Motor neuron (in vitro differentiated cells): ENCODE data around the gene CEP120. TPM values are rescaled to one million over a fixed set of nuclear protein-coding genes. Genes with fewer than 3 reads are reported as not detected.

Source experiments
- ATAC-seq, 8 experiments: fragments of 200-7000 bp; cut with Tn5 transposase; replicated peaks in 6 of 8; 2 replicates each; pipeline ENCODE4 v1.8.0; 2021; ENCODE audit warnings: mild to moderate bottlenecking in 8 of 8, moderate library complexity in 8 of 8
- H3K27ac ChIP-seq, 2 donors: fragments of 250-450 bp; sonication (Bioruptor Pico); 2 replicates each; pipeline ENCODE4 v1.9.0; 2021; ENCODE audit warnings: antibody characterized with exemption in 2 of 2, mild to moderate bottlenecking in 2 of 2, moderate library complexity in 1 of 2
- H3K4me1 ChIP-seq, 2 donors: fragments of 250-450 bp; sonication (Bioruptor Pico); replicated peaks in 1 of 2; 2 replicates each; pipeline ENCODE4 v1.6.1; 2021; ENCODE audit warnings: antibody characterized with exemption in 2 of 2, mild to moderate bottlenecking in 2 of 2, moderate library complexity in 1 of 2
- H3K4me3 ChIP-seq, 5 donors: fragments of 250-450 bp; sonication (Bioruptor Pico); 2 replicates each; pipeline ENCODE4 v1.9.0; 2021; ENCODE audit warnings: antibody characterized with exemption in 5 of 5, mild to moderate bottlenecking in 5 of 5, moderate library complexity in 4 of 5
- WGBS, 10 experiments: fragments of 450-650 bp; shearing (Covaris generic); methylation state at CpG; one replicate each; pipeline ENCODE4 v1.0.0; 2022; 5-methylcytosine and 5-hydroxymethylcytosine counted together
- in situ Hi-C, 9 experiments: fragments of 400-800 bp; cut with MboI; loops; one replicate each; pipeline ENCODE4 v1.15.0; 2021; ENCODE audit warnings: low sequenced_read_pairs in 9 of 9, low pct_unique_long_range_greater_than_20kb in 2 of 9; ENCODE audit not compliant: unreplicated experiment in 9 of 9
- total RNA-seq, 8 experiments: library from RNA; unstranded; fragments of 300-600 nt; gene quantifications; 2 replicates each; pipeline versions ENCODE4 v1.2.3 to v1.2.4, GENCODE V29; 2022

The CEP120 gene
- total RNA-seq, 8 experiments from 2014 or later: 13.7 to 28.3 (median 19.0) TPM

DNA sequence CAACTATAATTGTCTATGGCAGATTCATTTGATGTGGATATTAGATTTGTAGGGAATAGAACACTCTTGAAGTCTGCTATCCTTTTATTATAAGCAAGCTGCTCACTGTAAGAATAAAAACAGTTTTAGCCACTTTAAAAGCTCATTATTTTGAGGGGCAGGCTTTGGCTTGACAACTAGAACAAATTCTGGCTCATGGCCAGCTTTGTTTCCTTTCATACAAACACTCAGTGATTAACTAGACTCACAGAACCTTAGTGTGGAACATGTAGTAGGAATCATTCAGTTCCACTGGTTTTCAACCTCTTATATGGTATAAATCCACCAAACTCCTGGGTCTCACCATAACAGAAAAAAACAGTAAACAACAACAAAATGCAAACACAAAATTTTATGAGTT lies 27.4 kb upstream of the CEP120 start:
- ATAC-seq: peak in 5 of 8 experiments; percentile 77 to 87 (median 86)
- peak overlapping the region; percentile 15 to 33 for H3K27ac ChIP-seq
- in situ Hi-C loops: no loop called here
- peaks cover 34 to 40% of the 10 kb centered on the region in 2 donors for H3K4me1 ChIP-seq
- H3K4me3 ChIP-seq: no peak overlapping the region

DNA sequence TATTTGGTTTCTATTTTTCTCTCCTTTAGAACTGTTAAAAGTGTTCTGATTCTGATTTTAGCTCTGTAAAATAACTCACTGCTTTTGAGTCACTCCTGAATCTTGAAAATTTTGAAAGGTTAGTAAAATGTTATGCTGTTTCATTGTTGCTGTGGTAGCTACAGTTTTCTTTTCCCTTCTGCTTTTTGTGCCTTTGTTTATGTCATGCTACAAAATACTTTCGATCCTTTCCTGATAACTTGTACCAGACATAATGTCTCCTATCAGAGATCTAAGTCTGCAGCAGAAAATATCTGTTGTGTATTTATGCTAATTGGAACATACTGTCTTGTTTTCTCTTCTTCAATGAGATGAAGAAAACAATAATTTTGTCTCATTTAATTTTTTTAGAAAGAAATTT lies 26.9 kb upstream of the CEP120 start:
- Histone ChIP-seq H3K27ac (no peak overlapping the region), H3K4me1 (peaks cover 32 to 35% of the 10 kb centered on the region in 2 donors), H3K4me3 (no peak overlapping the region)
- 0 to 91% (median 60%) methylated on average over 1 of the region's 1 CpG for WGBS, 10 experiments
- no peak for ATAC-seq
- in situ Hi-C loops: no loop called here

DNA sequence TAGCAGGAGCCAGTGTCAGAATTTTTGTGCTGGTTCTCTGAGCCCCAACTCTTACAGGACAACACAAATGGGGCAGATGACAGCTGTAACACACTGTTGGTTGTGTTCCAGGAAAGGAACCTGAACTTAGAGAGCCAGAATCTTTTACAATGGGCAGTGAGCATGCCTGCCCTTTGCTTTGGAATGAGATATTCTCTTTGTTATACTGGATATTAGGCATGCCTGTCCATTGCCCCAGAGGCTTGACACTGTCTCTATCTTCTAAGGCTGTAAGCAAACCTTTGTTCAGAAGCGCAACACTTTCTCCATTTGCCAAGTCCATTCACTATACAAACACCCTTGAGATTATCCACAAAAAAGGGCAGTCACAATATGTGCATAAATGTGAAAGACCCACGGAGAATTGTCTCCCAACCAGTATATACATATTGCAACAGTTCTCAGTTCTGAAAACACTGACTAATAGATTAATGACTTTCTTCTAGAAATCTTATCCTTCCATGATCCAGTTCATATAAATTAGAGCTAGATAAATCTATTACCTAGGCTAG lies 26.3 kb upstream of the CEP120 start:
- Histone ChIP-seq H3K4me1 (peaks cover 28 to 32% of the 10 kb centered on the region in 2 donors), H3K27ac (no peak overlapping the region), H3K4me3 (no peak overlapping the region)
- in situ Hi-C loops: no loop called here
- WGBS, 10 experiments: 11 to 92% (median 52%) methylated on average over 1 to 2 of the region's 2 CpGs; no CpG with 5 or more reads in 3 of the 10 experiments
- peak; percentile 24 to 80 (median 59) for ATAC-seq

DNA sequence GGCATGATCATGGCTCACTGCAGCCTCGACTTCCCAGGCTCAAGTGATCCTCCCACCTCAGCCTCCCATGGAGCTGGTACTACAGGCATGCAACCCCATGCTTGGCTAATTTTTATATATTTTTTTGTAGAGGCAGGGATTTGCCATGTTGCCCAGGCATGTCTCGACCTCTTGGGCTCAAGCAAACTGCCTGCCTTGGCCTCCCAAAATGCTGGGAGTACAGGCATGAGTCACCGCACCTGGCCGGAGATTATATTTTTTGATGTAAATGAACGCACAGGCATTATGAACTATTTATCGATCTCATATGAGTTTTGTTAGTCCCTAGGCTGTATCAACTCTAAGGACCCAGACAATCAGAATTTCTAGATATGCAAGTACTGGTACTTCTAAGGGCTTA lies 25.5 kb upstream of the CEP120 start:
- 77 to 100% (median 94%) methylated on average over 1 to 5 of the region's 6 CpGs; no CpG with 5 or more reads in 1 of the 10 experiments for whole genome bisulfite sequencing, 10 experiments
- H3K27ac ChIP-seq: no peak overlapping the region
- in situ Hi-C loops: no loop called here
- H3K4me1 ChIP-seq: peaks cover 28 to 36% of the 10 kb centered on the region in 2 donors
- no peak for ATAC-seq
- H3K4me3 ChIP-seq: no peak overlapping the region

DNA sequence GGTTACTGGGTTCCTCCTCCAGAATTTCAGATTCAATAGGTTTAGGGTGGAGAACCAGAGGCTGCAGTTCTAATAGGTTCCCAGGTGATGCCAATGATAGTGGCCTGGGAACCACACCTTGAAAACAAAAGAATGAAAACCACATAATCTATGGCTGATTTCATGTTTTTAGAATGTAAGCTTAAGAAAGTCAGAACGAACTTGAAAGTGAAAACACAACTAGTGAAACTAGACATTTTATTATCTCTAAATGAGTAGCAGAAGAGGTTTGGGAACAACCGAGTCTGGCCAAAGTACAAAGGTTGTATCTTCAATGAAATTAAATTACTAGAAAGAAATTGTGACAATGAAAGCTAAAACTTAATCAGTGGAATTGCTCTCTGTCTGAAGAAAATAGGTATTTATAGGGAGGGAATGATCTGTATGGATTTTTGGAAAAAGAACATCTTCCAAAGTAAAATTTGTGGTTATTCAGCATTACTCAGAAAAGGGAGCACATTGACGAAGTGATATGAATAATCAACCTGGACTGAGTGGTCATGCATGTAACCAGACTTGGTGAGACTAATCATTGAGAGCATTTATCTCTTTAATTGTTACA lies 24.9 kb upstream of the CEP120 start:
- Histone ChIP-seq H3K4me1 (peaks cover 28 to 36% of the 10 kb centered on the region in 2 donors), H3K27ac (no peak overlapping the region), H3K4me3 (no peak overlapping the region)
- 35 to 100% (median 83%) methylated on average over 1 to 3 of the region's 3 CpGs; no CpG with 5 or more reads in 1 of the 10 experiments for WGBS, 10 experiments
- in situ Hi-C loops: no loop called here
- no peak for ATAC-seq

DNA sequence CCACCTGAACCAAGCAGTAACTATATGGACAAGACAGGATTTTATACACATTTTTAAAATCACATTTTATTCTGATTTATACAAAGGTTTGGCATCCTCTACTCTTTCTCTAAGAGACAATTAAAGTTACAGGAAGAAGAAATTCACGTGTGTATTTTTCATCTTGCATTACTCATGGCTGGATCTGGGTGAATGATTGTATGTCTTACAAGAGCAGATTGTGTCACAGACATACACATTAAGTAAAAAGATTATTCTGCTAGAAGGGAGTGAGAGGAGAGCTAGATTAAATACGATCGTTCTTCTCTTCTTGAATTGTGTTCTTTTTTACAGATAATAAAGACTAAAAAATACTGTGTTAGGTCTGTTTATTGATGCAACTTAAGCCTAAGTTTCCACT lies 20.8 kb upstream of the CEP120 start:
- in situ Hi-C loops: no loop called here
- peak in 4 of 8 experiments; percentile 12 to 48 (median 24) for ATAC-seq
- WGBS, 10 experiments: 50 to 93% (median 77%) methylated on average over 1 to 3 of the region's 3 CpGs

DNA sequence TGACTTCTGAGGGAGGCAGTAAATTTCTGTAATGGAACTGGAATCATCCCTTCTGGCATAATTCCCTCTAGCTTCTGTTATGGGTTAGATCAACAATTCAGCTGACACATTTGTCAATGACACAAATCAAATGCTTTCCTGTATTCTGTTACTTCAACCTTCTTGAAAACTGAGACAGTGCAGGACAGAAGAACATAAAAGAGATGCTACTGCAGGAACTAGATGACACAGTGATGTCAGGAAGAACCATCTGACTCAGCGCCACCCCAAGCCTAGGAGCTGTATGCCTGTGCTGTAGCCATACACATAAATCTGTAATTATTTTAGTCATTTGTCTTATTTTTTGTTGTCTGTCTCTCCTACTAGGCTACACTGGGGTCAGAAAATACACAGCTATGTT lies 18.2 kb upstream of the CEP120 start:
- Histone ChIP-seq H3K4me1 (peaks cover 0 to 17% of the 10 kb centered on the region in 2 donors), H3K4me3 (no peak overlapping the region), H3K27ac (no peak overlapping the region)
- in situ Hi-C loops: no loop called here
- ATAC-seq: peak in 6 of 8 experiments; percentile 47 to 96 (median 88)
- WGBS, 10 experiments: 80 to 100% (median 100%) methylated on average over 1 of the region's 1 CpG; no CpG with 5 or more reads in 3 of the 10 experiments

More for the DNA sequence above, 20.8 kb upstream of the CEP120 start:
- Histone ChIP-seq H3K4me1 (peaks cover 2 to 18% of the 10 kb centered on the region in 2 donors), H3K4me3 (no peak overlapping the region), H3K27ac (no peak overlapping the region)

DNA sequence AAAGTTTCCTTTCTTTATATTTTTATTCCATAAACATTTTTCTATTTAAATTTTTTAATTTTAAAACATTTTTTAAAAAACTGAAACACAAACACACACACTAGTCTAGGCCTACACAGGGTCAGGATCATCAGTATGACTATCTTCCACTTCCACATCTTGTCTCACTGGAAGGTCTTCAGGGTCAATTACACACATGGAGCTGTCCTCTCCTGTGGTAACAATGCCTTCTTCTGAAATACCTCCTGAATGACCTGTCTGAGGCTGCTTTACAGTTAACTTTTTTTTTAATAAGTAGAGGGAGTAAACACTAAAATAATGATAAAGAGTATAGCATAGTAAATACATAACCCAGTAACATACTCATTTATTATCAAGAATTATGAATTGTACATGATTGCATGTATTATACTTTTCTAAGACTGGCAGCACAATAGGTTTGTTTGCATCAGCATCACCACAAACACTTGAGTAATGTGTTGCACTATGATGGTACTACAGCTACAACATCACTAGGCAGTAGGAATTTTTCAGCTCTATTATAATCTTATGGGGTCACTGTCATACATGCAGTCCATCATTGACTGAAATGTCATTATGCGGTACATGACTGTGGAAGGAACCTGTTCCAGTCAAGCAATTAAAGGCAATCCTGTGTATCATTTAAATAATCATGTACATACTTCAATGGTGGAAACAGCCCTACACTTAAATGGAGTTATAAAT lies 17.4 kb upstream of the CEP120 start:
- Histone ChIP-seq H3K27ac (no peak overlapping the region), H3K4me3 (no peak overlapping the region), H3K4me1 (peaks cover 0 to 17% of the 10 kb centered on the region in 2 donors)
- ATAC-seq: peak in 3 of 8 experiments; percentile 21 to 88 (median 42)
- in situ Hi-C loops: no loop called here
- WGBS, 10 experiments: 40 to 100% (median 82%) methylated on average over 1 of the region's 1 CpG; no CpG with 5 or more reads in 4 of the 10 experiments

DNA sequence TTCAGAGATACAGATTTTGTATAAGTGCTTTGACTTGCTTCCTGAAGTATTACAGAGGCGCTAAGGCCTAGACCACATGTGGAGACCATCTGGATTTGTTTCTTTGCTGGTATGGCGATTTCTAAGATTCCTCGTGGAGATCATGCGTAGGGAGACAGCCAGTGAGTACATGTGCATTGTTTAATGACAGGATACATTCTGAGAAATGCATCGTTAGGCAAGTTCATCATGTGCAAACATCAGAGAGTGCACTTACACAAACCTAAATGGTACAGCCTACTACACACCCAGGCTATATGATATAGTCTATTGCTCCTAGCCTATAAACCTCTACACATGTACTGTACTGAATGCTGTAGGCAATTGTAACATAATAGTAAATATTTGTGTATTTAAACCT lies 16.5 kb upstream of the CEP120 start:
- in situ Hi-C loops: no loop called here
- H3K4me1 ChIP-seq: peaks cover 0 to 17% of the 10 kb centered on the region in 2 donors
- WGBS, 10 experiments: 11 to 100% (median 78%) methylated on average over 1 to 5 of the region's 5 CpGs
- no peak overlapping the region for H3K4me3 ChIP-seq
- H3K27ac ChIP-seq: no peak overlapping the region
- peak in 3 of 8 experiments; percentile 77 to 90 (median 80) for ATAC-seq

DNA sequence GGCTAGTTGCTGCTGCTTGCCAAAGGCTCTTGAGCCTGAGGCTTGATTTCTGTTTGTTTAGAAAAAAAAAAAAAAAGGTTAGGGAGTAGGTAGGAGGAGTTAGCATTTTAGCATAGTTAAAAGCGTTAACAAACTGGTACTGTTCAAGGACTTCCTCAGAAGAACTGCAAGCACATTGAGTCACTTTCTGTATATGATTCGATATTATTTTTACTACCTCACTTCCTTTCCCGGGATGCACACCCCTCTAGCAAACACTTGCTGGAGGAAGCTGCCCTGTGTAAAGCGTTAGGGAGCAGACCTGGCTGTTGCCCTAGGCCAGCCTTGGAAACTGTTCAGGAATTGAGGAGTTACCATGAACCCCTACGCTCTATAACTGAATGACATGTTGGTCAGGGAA lies 15.7 kb upstream of the CEP120 start:
- no peak overlapping the region for H3K4me3 ChIP-seq
- in situ Hi-C loops: no loop called here
- H3K27ac ChIP-seq: no peak overlapping the region
- ATAC-seq: peak in 2 of 8 experiments; percentile 71 to 73
- H3K4me1 ChIP-seq: peaks cover 0 to 14% of the 10 kb centered on the region in 2 donors
- WGBS, 10 experiments: 45 to 90% (median 67%) methylated on average over 1 to 5 of the region's 5 CpGs; no CpG with 5 or more reads in 1 of the 10 experiments

DNA sequence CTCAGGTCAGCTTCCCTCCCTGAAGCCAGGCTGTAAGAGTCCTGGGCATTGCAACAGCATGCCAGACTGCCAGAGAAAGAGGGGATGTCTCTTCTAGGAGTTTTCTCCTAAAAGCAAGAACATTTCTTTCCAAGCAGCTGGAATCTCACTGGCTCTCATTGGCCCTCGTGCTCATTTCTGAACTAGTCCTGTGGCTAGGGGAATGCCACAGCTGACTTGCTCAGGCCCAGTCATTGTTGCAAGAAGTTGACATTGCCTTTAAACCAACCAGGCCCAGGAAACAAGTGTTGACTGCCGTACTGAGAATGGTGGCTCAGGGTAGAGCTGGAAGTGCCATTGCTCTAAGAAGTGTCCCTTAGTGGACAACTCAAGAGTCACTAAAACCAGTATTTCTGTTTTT lies 15.0 kb upstream of the CEP120 start:
- Histone ChIP-seq H3K4me3 (no peak overlapping the region), H3K27ac (no peak overlapping the region), H3K4me1 (peaks cover 0 to 13% of the 10 kb centered on the region in 2 donors)
- 33 to 100% (median 84%) methylated on average over 1 to 2 of the region's 2 CpGs; no CpG with 5 or more reads in 2 of the 10 experiments for WGBS, 10 experiments
- in situ Hi-C loops: no loop called here
- no peak for ATAC-seq

DNA sequence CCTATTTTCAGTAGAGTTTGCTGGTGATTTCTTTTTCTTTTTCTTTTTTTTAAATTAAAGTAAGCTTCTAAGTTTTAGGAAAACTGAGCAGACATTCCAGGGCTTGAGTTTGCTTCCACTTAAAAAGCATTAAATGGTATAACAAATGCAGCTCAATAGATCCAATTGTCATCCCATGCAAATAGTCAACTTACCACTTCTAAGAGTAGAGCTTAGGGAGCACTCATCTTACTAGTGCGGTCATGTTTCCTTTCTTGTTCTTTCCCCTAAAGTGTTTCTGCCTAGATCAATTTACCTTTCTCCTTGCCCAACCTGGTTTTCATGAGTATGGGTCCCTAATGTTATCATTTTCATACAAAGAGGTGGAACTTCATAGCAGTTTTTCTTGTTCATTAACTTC lies 13.0 kb upstream of the CEP120 start:
- Histone ChIP-seq H3K4me1 (peaks cover 0 to 5% of the 10 kb centered on the region in 2 donors), H3K27ac (no peak overlapping the region), H3K4me3 (no peak overlapping the region)
- ATAC-seq: no peak
- 70 to 100% (median 89%) methylated on average over 1 of the region's 1 CpG; no CpG with 5 or more reads in 4 of the 10 experiments for WGBS, 10 experiments
- in situ Hi-C loops: no loop called here

DNA sequence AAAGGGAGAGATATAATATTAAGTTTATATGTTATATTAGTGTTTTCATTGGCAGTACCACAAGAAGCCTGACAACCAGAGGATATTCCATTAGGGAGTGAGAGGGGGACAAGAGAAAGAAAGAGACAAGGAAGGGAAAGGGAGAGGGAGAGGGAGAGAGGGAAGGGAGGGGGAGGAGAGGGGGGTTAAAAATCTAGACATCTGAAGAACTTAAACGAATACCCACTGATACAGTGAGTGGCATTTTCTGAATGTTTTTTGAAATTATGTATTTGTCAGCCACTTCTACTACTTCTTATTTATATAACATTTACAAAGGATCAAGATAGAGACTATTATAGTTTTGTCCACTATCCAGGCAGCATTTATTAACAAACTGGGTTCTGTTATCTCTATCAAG lies 11.6 kb upstream of the CEP120 start:
- in situ Hi-C loops: no loop called here
- no peak overlapping the region for H3K4me3 ChIP-seq
- no peaks in the 10 kb centered on the region for H3K4me1 ChIP-seq
- 43 to 100% methylated on average over 1 of the region's 1 CpG; no CpG with 5 or more reads in 8 of the 10 experiments for WGBS, 10 experiments
- H3K27ac ChIP-seq: no peak overlapping the region
- no peak for ATAC-seq
